Vagina (tissue), 2 donors: ENCODE data around the gene ZDHHC1. TPM values are rescaled to one million over a fixed set of nuclear protein-coding genes. Genes with fewer than 3 reads are reported as not detected.
A peak's percentile ranks its signal among the peaks of the same experiment; 100 is the strongest.
"Not testable (repeated sequence)": the region's sequence is repeated elsewhere in the genome, so short reads cannot be mapped to it uniquely, and the experiment has no call there.

ENCODE experiments used
- DNase-seq, 2 donors: peaks; one replicate each; pipeline ENCODE4 v3.0.0-alpha.2; 2017; ENCODE audit errors: extremely low spot score in 2 of 2
- H3K27ac ChIP-seq: fragments of 200-600 bp; sonication (generic); one replicate; pipeline ENCODE4 v1.5.1; 2019
- H3K27me3 ChIP-seq: fragments of 200-600 bp; sonication (generic); one replicate; pipeline ENCODE4 v1.5.1; 2019
- H3K36me3 ChIP-seq, 2 donors: fragments of 200-600 bp; sonication (generic); one replicate each; pipeline ENCODE4 v1.5.1; 2017 to 2019
- H3K4me1 ChIP-seq: fragments of 200-600 bp; sonication (generic); one replicate; pipeline ENCODE4 v1.5.1; 2019
- H3K4me3 ChIP-seq, 2 donors: fragments of 200-600 bp; sonication (generic); 1 replicate in 1 of 2; 2 replicates in 1 of 2; pipeline ENCODE4 v1.5.1; 2016 to 2019
- H3K9me3 ChIP-seq: fragments of 200-600 bp; sonication (generic); one replicate; pipeline ENCODE4 v1.5.1; 2019
- POLR2A ChIP-seq, 2 donors: fragments of 450-650 bp; IDR thresholded peaks; one replicate each; pipeline ENCODE4 v1.6.1; 2017; ENCODE audit warnings: antibody characterized with exemption in 2 of 2, mild to moderate bottlenecking in 2 of 2, moderate library complexity in 2 of 2
- POLR2AphosphoS5 ChIP-seq, 2 donors: sonication (generic); formaldehyde crosslinking; IDR thresholded peaks; one replicate each; pipeline ENCODE4 v1.9.0; 2017; ENCODE audit warnings: antibody characterized with exemption in 2 of 2, mild to moderate bottlenecking in 2 of 2, low read depth in 1 of 2; ENCODE audit not compliant: insufficient read depth in 1 of 2
- intact Hi-C: fragments of 100-400 bp; cut with DNase I; formaldehyde crosslinking; loops from one replicate; pipeline ENCODE4 v1.15.1; 2023
- total RNA-seq: library from RNA; depleted of rRNA; stranded (reverse); fragments of >200 nt; gene quantifications from one replicate; pipeline ENCODE4 v1.2.3, GENCODE V29; 2016
- TF ChIP-seq, protein P1 (sequence below), 3 experiments: fragments of 450-650 bp in 2 of 3; fragments of 200-600 bp in 1 of 3; sonication (generic) in 1 of 3; IDR thresholded peaks; one replicate each; pipeline ENCODE4 v1.5.1; 2017 to 2019; ENCODE audit warnings: antibody characterized with exemption in 3 of 3, mild to moderate bottlenecking in 2 of 3, moderate library complexity in 2 of 3

ZDHHC1 gene
- total RNA-seq, 1 donor from 2014 or later, result 22.3 TPM

GRCh38 chr16:67419502-67419901 lies 3.2 kb upstream of the ZDHHC1 start:
- H3K4me3 ChIP-seq, result no peak overlapping the region
- intact Hi-C loops, result no loop called here
- H3K36me3 ChIP-seq, result no peaks in the 10 kb centered on the region
- no peaks in the 10 kb centered on the region for H3K27me3 ChIP-seq
- TF ChIP-seq, protein P1, sequence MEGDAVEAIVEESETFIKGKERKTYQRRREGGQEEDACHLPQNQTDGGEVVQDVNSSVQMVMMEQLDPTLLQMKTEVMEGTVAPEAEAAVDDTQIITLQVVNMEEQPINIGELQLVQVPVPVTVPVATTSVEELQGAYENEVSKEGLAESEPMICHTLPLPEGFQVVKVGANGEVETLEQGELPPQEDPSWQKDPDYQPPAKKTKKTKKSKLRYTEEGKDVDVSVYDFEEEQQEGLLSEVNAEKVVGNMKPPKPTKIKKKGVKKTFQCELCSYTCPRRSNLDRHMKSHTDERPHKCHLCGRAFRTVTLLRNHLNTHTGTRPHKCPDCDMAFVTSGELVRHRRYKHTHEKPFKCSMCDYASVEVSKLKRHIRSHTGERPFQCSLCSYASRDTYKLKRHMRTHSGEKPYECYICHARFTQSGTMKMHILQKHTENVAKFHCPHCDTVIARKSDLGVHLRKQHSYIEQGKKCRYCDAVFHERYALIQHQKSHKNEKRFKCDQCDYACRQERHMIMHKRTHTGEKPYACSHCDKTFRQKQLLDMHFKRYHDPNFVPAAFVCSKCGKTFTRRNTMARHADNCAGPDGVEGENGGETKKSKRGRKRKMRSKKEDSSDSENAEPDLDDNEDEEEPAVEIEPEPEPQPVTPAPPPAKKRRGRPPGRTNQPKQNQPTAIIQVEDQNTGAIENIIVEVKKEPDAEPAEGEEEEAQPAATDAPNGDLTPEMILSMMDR (IDR thresholded peaks at IDR 0.05), result no peak
- no peak for TF ChIP-seq POLR2AphosphoS5 (IDR thresholded peaks at IDR 0.05; ENCODE audit: insufficient read depth in 1 of 2, low read depth in 1 of 2)
- no peak for TF ChIP-seq POLR2A (IDR thresholded peaks at IDR 0.05)
- peaks cover 15% of the 10 kb centered on the region for H3K4me1 ChIP-seq
- H3K27ac ChIP-seq, result no peak overlapping the region
- no peaks in the 10 kb centered on the region for H3K9me3 ChIP-seq
- no peak for DNase-seq

- Histone ChIP-seq H3K36me3 (no peaks in the 10 kb centered on the region), H3K4me3 (no peak overlapping the region), H3K9me3 (no peaks in the 10 kb centered on the region), H3K27ac (no peak overlapping the region), H3K27me3 (no peaks in the 10 kb centered on the region), H3K4me1 (peaks cover 22% of the 10 kb centered on the region)
- TF ChIP-seq, protein P1 (IDR thresholded peaks at IDR 0.05), result no peak
- TF ChIP-seq POLR2AphosphoS5 (IDR thresholded peaks at IDR 0.05; ENCODE audit: insufficient read depth in 1 of 2, low read depth in 1 of 2) (no peak), POLR2A (IDR thresholded peaks at IDR 0.05) (no peak)
- intact Hi-C loops, result no loop called here
- DNase-seq, result no peak
These were observed 1.2 kb upstream of the ZDHHC1 start for GRCh38 chr16:67417333-67418061.

DNA sequence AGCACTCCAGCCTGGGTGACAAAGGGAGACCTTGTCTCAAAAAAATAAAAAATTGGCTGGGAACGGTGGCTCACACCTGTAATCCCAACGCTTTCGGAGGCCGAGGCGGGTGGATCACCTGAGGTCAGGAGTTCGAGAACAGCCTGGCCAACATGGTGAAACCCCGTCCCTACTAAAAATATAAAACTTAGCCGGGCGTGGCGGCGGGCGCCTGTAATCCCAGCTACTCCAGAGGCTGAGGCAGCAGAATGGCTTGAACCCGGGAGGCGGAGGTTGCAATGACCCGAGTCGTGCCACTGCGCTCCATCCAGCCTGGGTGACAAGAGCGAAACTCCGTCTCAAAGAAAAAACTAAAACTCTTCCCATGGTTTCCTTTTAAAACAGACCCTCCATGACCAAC lies 856 bp downstream of the ZDHHC1 start:
- peak overlapping the region; percentile 61 to 83 for H3K4me3 ChIP-seq
- H3K36me3 ChIP-seq, intact Hi-C loops, DNase-seq, H3K27me3 ChIP-seq, H3K9me3 ChIP-seq: not testable (repeated sequence)
- H3K27ac ChIP-seq, result peak overlapping the region; percentile 73
- peaks cover 22% of the 10 kb centered on the region for H3K4me1 ChIP-seq

- no peak overlapping the region for H3K4me3 ChIP-seq
- DNase-seq, result no peak
- H3K27ac ChIP-seq, result no peak overlapping the region
- TF ChIP-seq, protein P1 (IDR thresholded peaks at IDR 0.05), result no peak
- TF ChIP-seq POLR2A (IDR thresholded peaks at IDR 0.05), result no peak
- TF ChIP-seq POLR2AphosphoS5 (IDR thresholded peaks at IDR 0.05; ENCODE audit: insufficient read depth in 1 of 2, low read depth in 1 of 2), result no peak
- no peaks in the 10 kb centered on the region for H3K9me3 ChIP-seq
- intact Hi-C loops, result no loop called here
- H3K36me3 ChIP-seq, result no peaks in the 10 kb centered on the region
- peaks cover 30% of the 10 kb centered on the region for H3K4me1 ChIP-seq
- no peaks in the 10 kb centered on the region for H3K27me3 ChIP-seq
These were observed 2.0 kb downstream of the ZDHHC1 start for GRCh38 chr16:67413978-67414911.

DNA sequence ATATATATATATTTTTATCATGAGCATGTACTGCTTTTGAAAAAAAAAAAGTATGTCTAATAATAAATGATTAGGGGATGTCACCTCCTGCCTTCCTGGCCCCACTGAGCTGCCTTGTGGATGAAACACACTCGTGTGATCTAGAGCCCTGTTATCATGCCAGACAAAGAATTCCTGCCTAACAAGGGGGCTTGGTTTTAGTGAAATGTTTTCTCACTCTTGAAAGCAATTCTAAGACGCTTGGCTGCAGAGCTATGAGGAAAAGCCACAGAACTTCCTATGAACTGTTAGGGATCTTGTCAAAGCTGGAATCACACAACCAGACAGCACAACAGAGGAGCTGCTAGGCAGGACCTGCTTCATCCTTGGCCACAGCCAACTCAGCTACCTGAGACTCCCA lies 4.0 kb downstream of the ZDHHC1 start:
- Histone ChIP-seq H3K4me3 (no peak overlapping the region), H3K9me3 (no peaks in the 10 kb centered on the region), H3K27me3 (no peaks in the 10 kb centered on the region), H3K27ac (no peak overlapping the region), H3K36me3 (no peaks in the 10 kb centered on the region), H3K4me1 (peaks cover 41% of the 10 kb centered on the region)
- DNase-seq, result no peak
- intact Hi-C loops, result no loop called here
- TF ChIP-seq POLR2A (IDR thresholded peaks at IDR 0.05) (no peak), POLR2AphosphoS5 (IDR thresholded peaks at IDR 0.05; ENCODE audit: insufficient read depth in 1 of 2, low read depth in 1 of 2) (no peak)
- TF ChIP-seq, protein P1 (IDR thresholded peaks at IDR 0.05), result no peak
